Measurements from ENCODE around the gene CHD3. TPM values are rescaled to one million over a fixed set of nuclear protein-coding genes. Genes with fewer than 3 reads are reported as not detected.

CHD3 gene
- total RNA-seq, 2 donors from 2014 or later = 17.6 to 44.7 TPM

GRCh38 chr17:7894866-7895265 lies 6.3 kb downstream of the CHD3 start:
- DNase-seq (ENCODE audit: low spot score) = no peak
- Histone ChIP-seq H3K27me3 (no peaks in the 10 kb centered on the region), H3K4me1 (peaks cover 0 to 4% of the 10 kb centered on the region in 2 donors), H3K9me3 (no peaks in the 10 kb centered on the region), H3K27ac (no peak overlapping the region), H3K4me3 (no peak overlapping the region), H3K36me3 (peaks cover 50% of the 10 kb centered on the region)
- no peak for TF ChIP-seq CTCF (IDR thresholded peaks at IDR 0.05)

GRCh38 chr17:7897090-7897489 lies 8.5 kb downstream of the CHD3 start:
- no peak for TF ChIP-seq CTCF (IDR thresholded peaks at IDR 0.05)
- peaks cover 69% of the 10 kb centered on the region for H3K36me3 ChIP-seq
- H3K4me3 ChIP-seq = no peak overlapping the region

GRCh38 chr17:7897773-7898172 lies 9.2 kb downstream of the CHD3 start:
- Histone ChIP-seq H3K4me1 (no peaks in the 10 kb centered on the region), H3K4me3 (no peak overlapping the region), H3K9me3 (no peaks in the 10 kb centered on the region), H3K27ac (no peak overlapping the region), H3K27me3 (no peaks in the 10 kb centered on the region), H3K36me3 (peaks cover 72% of the 10 kb centered on the region)
- TF ChIP-seq CTCF (IDR thresholded peaks at IDR 0.05) = peak in 1 of 2 donors; percentile 67
- no peak for DNase-seq (ENCODE audit: low spot score)

More at GRCh38 chr17:7897090-7897489, 8.5 kb downstream of the CHD3 start:
- DNase-seq (ENCODE audit: low spot score) = no peak
- no peak overlapping the region for H3K27ac ChIP-seq
- H3K9me3 ChIP-seq = no peaks in the 10 kb centered on the region
- no peaks in the 10 kb centered on the region for H3K27me3 ChIP-seq
- no peaks in the 10 kb centered on the region for H3K4me1 ChIP-seq

GRCh38 chr17:7903154-7904103 lies 14.8 kb downstream of the CHD3 start:
- no peaks in the 10 kb centered on the region for H3K9me3 ChIP-seq
- no peaks in the 10 kb centered on the region for H3K4me1 ChIP-seq
- H3K27ac ChIP-seq = no peak overlapping the region
- no peaks in the 10 kb centered on the region for H3K27me3 ChIP-seq
- no peak for DNase-seq (ENCODE audit: low spot score)
- H3K36me3 ChIP-seq = peaks cover 91% of the 10 kb centered on the region
- H3K4me3 ChIP-seq = no peak overlapping the region
- no peak for TF ChIP-seq CTCF (IDR thresholded peaks at IDR 0.05)

- no peak for DNase-seq (ENCODE audit: low spot score)
- H3K27me3 ChIP-seq = no peaks in the 10 kb centered on the region
- no peak for TF ChIP-seq CTCF (IDR thresholded peaks at IDR 0.05)
- peaks cover 67% of the 10 kb centered on the region for H3K36me3 ChIP-seq
- H3K9me3 ChIP-seq = no peaks in the 10 kb centered on the region
- H3K4me3 ChIP-seq = no peak overlapping the region
- H3K4me1 ChIP-seq = no peaks in the 10 kb centered on the region
- H3K27ac ChIP-seq = no peak overlapping the region
Measured at GRCh38 chr17:7909089-7909488, 20.5 kb downstream of the CHD3 start.

All from right atrium auricular region (tissue), 2 donors.